Erythroblast (primary cell): Measurements from ENCODE around the gene CSNK2A1.

Experiments used
- GATA1 ChIP-seq: IDR thresholded peaks from 2 replicates; pipeline ENCODE4 v1.6.1; 2011; ENCODE audit warnings: low read depth, mild to moderate bottlenecking, control low read depth, low read length, moderate library complexity
- POLR2A ChIP-seq: IDR thresholded peaks from 2 replicates; pipeline ENCODE4 v1.6.1; 2011; ENCODE audit warnings: mild to moderate bottlenecking, low read length

DNA sequence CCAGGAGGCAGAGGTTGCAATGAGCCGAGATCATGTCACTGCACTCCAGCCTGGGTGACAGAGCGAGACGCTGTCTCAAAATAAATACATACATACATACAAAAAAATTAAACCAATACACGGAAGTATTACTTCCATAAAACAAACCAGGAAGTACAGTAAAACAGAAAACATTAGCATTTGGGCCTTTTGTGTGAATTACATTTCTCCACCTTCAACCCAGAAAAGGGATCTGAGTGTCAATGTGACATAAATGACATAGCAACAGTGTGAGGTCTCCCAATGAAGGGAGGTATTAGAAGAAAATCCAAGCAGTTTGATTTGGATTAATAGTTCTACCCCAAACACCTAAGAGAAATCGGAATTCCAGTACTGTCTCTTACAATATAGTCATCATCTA is 10.1 kb downstream of the CSNK2A1 start:
- TF ChIP-seq POLR2A (no peak), GATA1 (no peak)
